Activated naive CD4-positive, alpha-beta T cell treated with anti-CD3 and anti-CD28 coated beads, Interleukin-2, amount 50 U/mL, for 24 hours (primary cell): ENCODE results near the gene YARS2.
A peak's percentile ranks its signal among the peaks of the same experiment; 100 is the strongest.

ENCODE experiments used
- H3K27ac Mint-ChIP-seq: one replicate; pipeline ENCODE4 v1.8.0; 2021; ENCODE audit warnings: mild to moderate bottlenecking, mixed read lengths
- H3K27me3 Mint-ChIP-seq: one replicate; pipeline ENCODE4 v1.8.0; 2021; ENCODE audit warnings: mixed read lengths
- H3K36me3 Mint-ChIP-seq: one replicate; pipeline ENCODE4 v1.8.0; 2021; ENCODE audit warnings: mixed read lengths
- H3K4me1 Mint-ChIP-seq: one replicate; pipeline ENCODE4 v1.8.0; 2021; ENCODE audit warnings: mixed read lengths
- H3K4me3 Mint-ChIP-seq: one replicate; pipeline ENCODE4 v1.8.0; 2021; ENCODE audit warnings: mild to moderate bottlenecking, mixed read lengths
- H3K9me3 Mint-ChIP-seq: one replicate; pipeline ENCODE4 v1.8.0; 2021; ENCODE audit warnings: mixed read lengths

The YARS2 gene

DNA sequence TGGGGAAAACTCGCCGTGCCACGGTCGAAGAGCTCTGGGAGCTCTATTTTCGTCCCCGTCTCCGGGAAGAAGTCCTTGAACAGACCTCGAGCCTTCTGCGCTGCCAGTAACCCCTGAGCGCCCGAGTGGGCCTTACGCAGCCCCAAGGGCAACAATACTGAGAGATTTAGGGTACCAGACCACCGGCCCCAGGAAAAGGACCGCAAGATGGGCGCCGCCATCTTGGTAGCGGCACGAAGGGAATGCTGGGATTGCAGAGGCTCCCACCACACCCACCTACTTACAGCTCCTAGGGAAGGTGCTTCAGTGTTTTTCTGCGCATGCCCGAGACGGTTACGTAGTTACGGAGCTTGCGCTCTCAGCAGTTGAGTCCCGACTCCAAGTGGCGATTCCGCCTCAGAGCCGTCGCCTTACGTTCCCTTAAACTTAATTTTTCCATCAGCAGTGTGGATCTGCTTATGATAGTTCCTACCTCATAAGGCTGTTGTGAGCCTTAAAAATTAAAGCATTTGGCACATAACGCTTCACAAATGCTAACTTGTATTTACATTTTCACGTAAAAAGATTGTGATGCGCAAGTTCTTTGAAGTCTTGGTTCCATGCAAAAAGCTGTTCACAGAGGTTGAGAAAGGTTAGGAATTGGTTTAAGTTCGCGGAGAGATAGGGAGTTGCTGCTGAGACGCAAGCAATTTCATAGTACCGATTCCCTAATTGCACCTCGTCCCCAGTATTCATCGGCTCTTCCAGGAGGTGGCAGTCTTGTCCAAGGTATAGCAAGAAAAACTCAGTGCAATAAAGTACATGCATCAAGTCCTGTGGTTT, at the start of gene YARS2:
Gene YARS2, minus strand, starts transcription at position 244 of the 822 bp plus-strand sequence. Its CDS starts 23 bp downstream, at position 221.
- Mint-ChIP-seq H3K9me3 (no peaks in the 10 kb centered on the region), H3K4me1 (peaks cover 18% of the 10 kb centered on the region), H3K27ac (peak within 1 kb of the TSS; percentile 88), H3K4me3 (peak within 1 kb of the TSS; percentile 94), H3K27me3 (no peaks in the 10 kb centered on the region), H3K36me3 (peaks cover 8% of the 10 kb centered on the region)

DNA sequence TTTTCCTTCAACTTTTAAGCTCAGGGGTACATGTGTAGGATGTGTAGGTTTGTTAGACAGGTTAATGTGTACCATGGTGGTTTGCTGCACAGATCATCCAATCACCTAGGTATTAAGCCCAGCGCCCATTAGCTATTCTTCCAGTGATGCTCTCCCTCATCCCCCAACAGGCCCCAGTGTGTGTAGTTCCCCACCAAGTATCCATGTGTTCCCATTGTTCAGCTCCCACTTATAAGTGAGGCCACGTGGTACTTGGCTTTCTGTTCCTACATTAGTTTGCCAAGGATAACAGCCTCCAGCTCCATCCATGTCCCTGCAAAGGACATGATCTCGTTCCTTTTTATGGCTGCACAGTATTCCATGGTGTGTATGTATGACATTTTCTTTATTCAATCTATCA, 48.6 kb upstream of the YARS2 start:
- Mint-ChIP-seq H3K9me3 (peaks cover 11% of the 10 kb centered on the region), H3K4me3 (no peak overlapping the region), H3K4me1 (no peaks in the 10 kb centered on the region), H3K27me3 (no peaks in the 10 kb centered on the region), H3K36me3 (no peaks in the 10 kb centered on the region), H3K27ac (no peak overlapping the region)

DNA sequence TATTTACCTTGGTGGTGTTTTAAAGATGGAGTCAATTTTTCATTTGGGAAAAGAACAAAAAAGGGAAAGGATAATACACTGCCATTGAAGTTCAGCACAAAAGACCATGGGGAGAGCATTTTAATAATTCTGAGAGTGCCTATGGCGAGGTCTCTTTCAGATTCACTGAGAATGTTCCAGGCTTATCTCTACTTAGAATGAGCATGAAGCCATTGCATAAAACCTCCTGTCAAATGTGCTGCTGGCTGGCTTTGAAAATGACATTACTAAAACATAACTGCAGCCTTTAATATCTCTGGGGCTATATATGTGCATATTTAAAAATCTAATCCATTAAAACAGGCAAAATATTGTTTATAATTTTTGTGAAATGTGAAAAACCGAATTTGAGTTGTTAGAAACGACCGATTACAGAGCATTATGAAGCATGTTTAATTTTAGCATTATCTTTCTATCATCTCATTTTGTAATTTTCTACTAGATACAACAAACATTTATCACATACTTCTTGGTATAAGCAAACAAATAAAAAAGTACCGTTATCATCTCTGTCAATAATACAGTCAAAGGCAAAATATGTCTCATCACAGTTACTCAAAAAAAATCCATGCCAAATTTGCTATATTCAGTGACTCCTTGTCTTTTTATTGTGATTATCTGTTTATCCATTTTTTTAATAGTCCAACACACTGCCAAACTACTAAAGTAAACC, 45.7 kb upstream of the YARS2 start:
- H3K27me3 Mint-ChIP-seq = no peaks in the 10 kb centered on the region
- no peaks in the 10 kb centered on the region for H3K4me1 Mint-ChIP-seq
- H3K4me3 Mint-ChIP-seq = no peak overlapping the region
- no peaks in the 10 kb centered on the region for H3K36me3 Mint-ChIP-seq
- H3K27ac Mint-ChIP-seq = no peak overlapping the region
- H3K9me3 Mint-ChIP-seq = peaks cover under 1% of the 10 kb centered on the region

DNA sequence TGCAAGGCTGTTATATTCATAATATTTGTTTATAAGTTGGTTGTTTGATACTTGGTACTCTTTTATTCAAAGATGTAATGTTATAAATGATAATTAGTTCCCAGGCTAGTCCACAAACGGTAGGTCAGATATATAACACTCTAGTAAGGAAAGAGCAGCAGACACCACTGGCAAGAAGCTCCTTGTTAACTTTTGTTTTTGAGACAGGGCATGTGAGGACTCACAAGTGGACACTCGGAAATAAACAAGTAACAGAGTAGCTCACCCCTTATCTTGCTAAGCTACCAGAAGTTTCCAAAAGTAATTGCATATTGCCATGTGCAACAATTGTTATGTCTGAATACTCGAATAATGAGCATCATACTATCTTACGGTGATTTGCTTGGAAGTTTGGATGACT, 38.6 kb upstream of the YARS2 start:
- peaks cover 1% of the 10 kb centered on the region for H3K27me3 Mint-ChIP-seq
- no peak overlapping the region for H3K4me3 Mint-ChIP-seq
- H3K4me1 Mint-ChIP-seq = no peaks in the 10 kb centered on the region
- H3K27ac Mint-ChIP-seq = no peak overlapping the region
- H3K36me3 Mint-ChIP-seq = no peaks in the 10 kb centered on the region
- H3K9me3 Mint-ChIP-seq = no peaks in the 10 kb centered on the region

DNA sequence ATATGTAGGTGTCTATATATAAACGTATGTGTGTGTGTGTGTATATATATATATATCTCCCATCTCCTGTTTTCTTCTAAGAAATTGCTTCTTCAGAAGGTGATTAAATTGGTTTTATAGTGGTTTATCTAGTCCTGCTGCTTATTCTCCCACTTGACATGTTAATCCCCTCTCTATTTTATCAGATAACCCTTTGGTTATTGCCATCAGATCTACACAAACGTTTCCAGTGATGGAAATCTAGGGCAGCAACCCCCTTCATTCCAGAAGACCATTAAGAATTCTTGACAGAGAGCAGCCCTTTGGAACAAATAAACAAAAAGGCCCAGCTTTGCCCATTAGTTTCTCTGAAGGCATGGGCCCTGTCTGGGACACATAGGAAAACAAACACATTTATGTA, 34.2 kb upstream of the YARS2 start:
- Mint-ChIP-seq H3K4me1 (no peaks in the 10 kb centered on the region), H3K27ac (no peak overlapping the region), H3K4me3 (no peak overlapping the region), H3K27me3 (peaks cover 1% of the 10 kb centered on the region), H3K36me3 (no peaks in the 10 kb centered on the region), H3K9me3 (no peaks in the 10 kb centered on the region)

DNA sequence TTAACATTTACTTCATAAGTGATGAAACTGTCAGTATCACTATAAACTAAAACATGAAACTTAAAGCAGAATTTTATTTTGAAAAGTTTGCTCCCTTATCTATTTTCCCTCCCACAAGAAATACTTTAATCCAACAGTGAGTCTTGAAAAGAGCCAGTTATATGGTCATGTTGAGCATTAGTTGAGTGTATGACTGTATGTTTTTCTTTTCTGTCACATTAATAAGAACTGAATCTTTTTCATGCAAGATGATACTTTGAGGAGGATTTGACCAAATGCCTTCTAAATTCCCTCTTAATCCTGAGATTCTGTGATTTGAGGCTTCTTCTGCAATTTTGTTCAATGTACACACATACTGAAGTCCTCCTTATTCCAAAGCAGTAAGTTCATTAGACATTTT, 33.7 kb upstream of the YARS2 start:
- peaks cover 3% of the 10 kb centered on the region for H3K27me3 Mint-ChIP-seq
- no peak overlapping the region for H3K4me3 Mint-ChIP-seq
- H3K4me1 Mint-ChIP-seq = no peaks in the 10 kb centered on the region
- H3K36me3 Mint-ChIP-seq = no peaks in the 10 kb centered on the region
- no peaks in the 10 kb centered on the region for H3K9me3 Mint-ChIP-seq
- H3K27ac Mint-ChIP-seq = no peak overlapping the region

DNA sequence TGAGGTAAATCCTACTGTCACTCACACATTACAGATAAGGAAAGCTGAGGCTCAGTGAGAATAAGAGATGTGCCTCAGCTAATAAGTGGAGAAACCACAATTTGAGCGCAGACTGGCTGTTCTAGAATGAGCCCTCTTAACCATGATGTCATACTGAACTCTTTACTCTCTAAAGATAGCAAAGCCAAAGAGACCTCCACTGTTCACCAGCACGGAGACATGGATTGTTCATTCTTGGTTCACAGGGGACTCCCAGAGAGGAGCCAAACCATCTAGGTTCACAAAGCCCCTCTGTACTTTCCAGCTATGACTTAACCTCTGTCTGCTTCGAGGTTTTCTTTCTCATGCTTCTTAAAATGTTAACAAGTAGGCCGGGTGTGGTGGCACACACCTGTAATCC, 32.7 kb upstream of the YARS2 start:
- H3K36me3 Mint-ChIP-seq = no peaks in the 10 kb centered on the region
- no peaks in the 10 kb centered on the region for H3K9me3 Mint-ChIP-seq
- no peak overlapping the region for H3K4me3 Mint-ChIP-seq
- no peak overlapping the region for H3K27ac Mint-ChIP-seq
- H3K27me3 Mint-ChIP-seq = peaks cover 7% of the 10 kb centered on the region
- no peaks in the 10 kb centered on the region for H3K4me1 Mint-ChIP-seq

DNA sequence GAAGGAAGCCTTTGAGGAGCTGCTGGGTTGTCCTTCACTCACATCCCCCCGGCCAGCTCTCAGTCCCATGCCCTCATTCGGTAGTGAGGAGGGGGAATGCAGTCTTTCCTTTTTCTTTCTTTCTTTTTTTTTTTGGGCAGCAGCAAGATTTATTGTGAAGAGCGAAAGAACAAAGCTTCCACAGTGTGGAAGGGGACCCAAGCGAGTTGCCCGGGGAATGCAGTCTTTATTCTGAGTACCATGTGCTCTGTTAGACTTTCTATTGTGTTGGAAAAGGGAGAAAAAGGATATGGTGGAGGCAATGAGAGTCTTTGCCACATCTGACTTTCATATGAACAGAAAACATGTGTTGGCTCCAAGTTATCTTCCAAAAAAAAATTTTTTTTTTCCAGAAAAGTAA, 29.9 kb upstream of the YARS2 start:
- Mint-ChIP-seq H3K36me3 (no peaks in the 10 kb centered on the region), H3K9me3 (no peaks in the 10 kb centered on the region), H3K4me3 (no peak overlapping the region), H3K4me1 (no peaks in the 10 kb centered on the region), H3K27me3 (peaks cover 7% of the 10 kb centered on the region), H3K27ac (no peak overlapping the region)

DNA sequence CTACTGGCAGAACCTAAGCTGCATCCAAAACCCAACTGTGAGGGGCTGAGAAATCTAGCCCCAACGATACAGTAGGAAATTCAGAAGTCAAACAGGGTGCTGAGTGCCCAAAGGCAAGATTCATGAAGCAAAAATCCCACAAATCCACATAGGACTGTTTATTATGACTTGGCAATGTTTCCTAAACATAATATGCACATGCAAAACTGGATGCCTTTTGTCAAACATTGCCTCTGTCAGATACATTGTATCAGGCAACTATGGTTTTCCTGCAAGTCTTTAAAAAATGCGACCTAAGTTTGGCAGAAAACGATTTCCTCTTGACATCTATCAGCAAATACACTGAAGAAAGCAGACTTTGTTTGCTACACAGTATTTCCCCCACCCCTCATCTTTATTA, 27.3 kb upstream of the YARS2 start:
- H3K36me3 Mint-ChIP-seq = no peaks in the 10 kb centered on the region
- H3K27ac Mint-ChIP-seq = no peak overlapping the region
- H3K9me3 Mint-ChIP-seq = no peaks in the 10 kb centered on the region
- H3K4me3 Mint-ChIP-seq = no peak overlapping the region
- H3K27me3 Mint-ChIP-seq = peaks cover 7% of the 10 kb centered on the region
- H3K4me1 Mint-ChIP-seq = no peaks in the 10 kb centered on the region

DNA sequence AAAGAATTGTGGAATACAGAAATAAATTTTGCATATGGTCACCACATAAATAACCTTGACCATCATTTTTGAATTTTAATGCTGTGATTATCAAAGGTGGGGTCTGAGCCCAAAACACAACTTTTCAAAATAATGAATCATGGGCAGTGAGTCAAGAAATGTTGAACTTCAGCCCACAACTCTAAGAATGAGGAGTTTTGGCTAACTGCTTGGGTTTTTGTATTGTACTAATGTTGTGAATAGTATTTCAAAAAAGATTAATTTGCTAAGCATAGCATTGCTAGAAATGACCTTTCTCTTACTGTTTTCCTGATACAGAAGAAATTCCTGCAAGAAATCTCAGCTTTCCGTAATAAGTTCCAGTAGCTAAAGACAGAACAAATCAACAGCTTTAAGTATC, 24.4 kb upstream of the YARS2 start:
- no peak overlapping the region for H3K27ac Mint-ChIP-seq
- H3K27me3 Mint-ChIP-seq = peaks cover 6% of the 10 kb centered on the region
- H3K9me3 Mint-ChIP-seq = no peaks in the 10 kb centered on the region
- H3K36me3 Mint-ChIP-seq = no peaks in the 10 kb centered on the region
- no peaks in the 10 kb centered on the region for H3K4me1 Mint-ChIP-seq
- H3K4me3 Mint-ChIP-seq = no peak overlapping the region

DNA sequence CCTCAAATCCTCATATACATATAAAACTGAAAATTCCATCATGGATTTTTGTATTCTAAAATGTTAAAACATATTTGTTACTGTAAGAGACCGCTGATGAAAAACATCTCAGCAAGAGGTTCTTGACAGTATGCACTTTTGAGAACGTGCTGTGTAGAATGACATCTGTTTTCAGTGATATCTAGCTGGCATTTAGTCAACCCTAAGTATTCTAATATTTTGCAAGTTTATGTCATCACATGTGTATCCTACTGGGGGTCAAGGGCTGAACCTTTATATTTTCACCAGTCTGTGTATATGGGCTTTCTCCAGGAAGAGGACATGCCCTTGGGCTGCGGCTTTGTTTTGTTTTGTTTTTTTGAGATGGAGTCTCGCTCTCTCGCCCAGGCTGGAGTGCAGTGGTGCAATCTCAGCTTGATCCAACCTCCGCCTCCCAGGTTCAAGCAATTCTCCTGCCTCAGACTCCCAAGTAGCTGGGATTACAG, 22.0 kb upstream of the YARS2 start:
- Mint-ChIP-seq H3K4me3 (no peak overlapping the region), H3K4me1 (no peaks in the 10 kb centered on the region), H3K27me3 (peaks cover 3% of the 10 kb centered on the region), H3K9me3 (no peaks in the 10 kb centered on the region), H3K27ac (no peak overlapping the region), H3K36me3 (no peaks in the 10 kb centered on the region)

DNA sequence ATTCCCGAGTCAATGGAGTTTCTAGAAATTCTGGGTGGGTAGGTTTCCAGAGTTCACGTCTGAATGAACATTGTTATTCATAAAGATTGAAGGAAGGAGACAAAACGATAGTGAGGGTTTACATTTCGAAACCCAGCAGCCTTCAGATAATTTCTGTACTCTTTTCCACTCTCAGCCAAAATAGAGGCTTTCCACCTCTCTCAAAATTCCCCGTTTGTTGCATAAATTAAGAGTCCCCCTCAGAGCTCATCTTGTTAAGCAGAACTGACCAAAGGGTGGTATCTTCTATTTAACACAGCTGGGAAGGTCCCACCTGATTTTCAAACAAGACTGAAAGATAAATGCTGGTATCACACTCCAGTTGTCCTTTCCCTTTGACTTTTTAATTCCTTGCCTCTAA, 21.5 kb upstream of the YARS2 start:
- Mint-ChIP-seq H3K4me1 (no peaks in the 10 kb centered on the region), H3K4me3 (no peak overlapping the region), H3K9me3 (no peaks in the 10 kb centered on the region), H3K36me3 (no peaks in the 10 kb centered on the region), H3K27ac (no peak overlapping the region), H3K27me3 (peaks cover 5% of the 10 kb centered on the region)

DNA sequence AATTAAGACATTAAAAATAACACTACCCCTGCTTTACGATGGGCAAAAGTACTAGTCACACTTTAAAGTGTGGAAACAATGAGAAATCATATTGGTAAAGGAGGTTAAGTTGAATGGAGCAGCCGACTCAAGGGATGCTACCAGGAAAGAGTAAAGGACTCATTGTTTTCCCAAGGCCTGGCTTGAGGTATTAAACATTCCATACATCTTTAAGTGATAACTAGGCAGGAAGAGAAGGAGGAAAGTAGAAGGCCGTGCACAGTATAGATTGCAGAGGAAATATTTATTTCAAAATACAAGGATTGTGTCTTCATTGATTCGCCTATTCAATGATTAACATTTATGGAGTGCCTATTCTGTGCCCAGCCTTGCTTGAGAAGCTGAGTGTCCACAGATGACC, 20.6 kb upstream of the YARS2 start:
- Mint-ChIP-seq H3K9me3 (no peaks in the 10 kb centered on the region), H3K27me3 (peaks cover 5% of the 10 kb centered on the region), H3K4me3 (no peak overlapping the region), H3K4me1 (no peaks in the 10 kb centered on the region), H3K27ac (no peak overlapping the region), H3K36me3 (no peaks in the 10 kb centered on the region)

DNA sequence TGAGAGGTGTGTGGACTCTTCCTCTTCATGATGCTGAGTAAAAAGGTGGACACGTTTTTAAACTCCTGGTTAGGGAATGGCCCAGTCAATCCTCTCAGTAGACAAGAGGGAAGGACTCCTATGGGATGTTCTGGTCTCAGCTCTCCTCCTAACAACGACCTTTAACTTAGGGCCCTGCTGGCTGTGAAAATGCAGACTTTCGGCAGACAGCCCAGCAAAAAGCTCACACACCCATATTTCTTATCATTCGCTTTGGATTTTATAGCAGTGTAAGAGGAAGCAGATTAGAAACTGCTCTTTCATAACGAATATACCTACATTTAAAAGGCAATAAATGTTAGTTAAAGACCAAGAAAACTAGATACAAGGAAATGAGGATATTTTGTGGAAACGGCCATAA, 18.0 kb upstream of the YARS2 start:
- Mint-ChIP-seq H3K4me1 (no peaks in the 10 kb centered on the region), H3K36me3 (no peaks in the 10 kb centered on the region), H3K27me3 (peaks cover 12% of the 10 kb centered on the region), H3K4me3 (no peak overlapping the region), H3K9me3 (no peaks in the 10 kb centered on the region), H3K27ac (no peak overlapping the region)

DNA sequence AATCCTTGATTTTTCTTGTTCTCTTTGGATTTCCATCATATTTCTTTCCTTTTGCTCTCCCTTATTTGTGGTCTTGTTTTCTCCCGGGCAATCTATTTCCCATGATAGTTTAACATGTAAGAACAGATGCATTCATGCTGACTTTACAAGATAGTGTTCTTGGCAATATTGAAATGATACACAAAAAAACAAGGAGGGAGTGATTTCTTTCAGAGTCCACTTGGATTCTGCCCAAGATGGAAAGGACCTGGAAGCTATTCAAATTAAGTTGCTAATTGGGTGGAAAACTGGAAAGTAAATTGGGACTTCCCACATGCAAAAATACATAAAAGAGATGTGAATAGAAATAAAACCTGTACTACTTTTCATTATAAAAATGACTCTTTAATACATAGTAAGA, 14.4 kb upstream of the YARS2 start:
- Mint-ChIP-seq H3K4me3 (no peak overlapping the region), H3K9me3 (no peaks in the 10 kb centered on the region), H3K27me3 (peaks cover 18% of the 10 kb centered on the region)

DNA sequence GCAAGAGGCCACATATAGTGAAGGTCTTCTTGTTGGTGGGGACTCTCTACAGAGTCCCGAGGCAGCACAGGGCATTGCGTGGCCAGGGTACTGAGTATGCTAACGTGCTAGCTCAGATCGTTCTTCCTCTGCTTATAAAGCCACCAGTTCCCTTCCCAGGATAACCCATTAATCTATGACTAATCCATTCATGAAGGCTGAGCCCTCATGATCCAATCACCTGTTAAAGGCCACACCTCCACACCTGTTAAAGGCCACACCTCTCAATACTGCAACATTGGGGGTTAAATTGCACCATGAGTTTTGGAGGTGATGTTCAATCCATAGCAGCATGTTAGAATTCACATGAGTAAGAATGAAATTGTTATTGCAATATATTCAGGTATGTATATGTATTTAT, 12.8 kb upstream of the YARS2 start:
- H3K36me3 Mint-ChIP-seq = no peaks in the 10 kb centered on the region
- no peak overlapping the region for H3K27ac Mint-ChIP-seq
- no peaks in the 10 kb centered on the region for H3K4me1 Mint-ChIP-seq
- H3K4me3 Mint-ChIP-seq = no peak overlapping the region
- H3K27me3 Mint-ChIP-seq = peaks cover 15% of the 10 kb centered on the region
- no peaks in the 10 kb centered on the region for H3K9me3 Mint-ChIP-seq

More for the DNA sequence above, 14.4 kb upstream of the YARS2 start:
- no peak overlapping the region for H3K27ac Mint-ChIP-seq
- no peaks in the 10 kb centered on the region for H3K4me1 Mint-ChIP-seq
- H3K36me3 Mint-ChIP-seq = no peaks in the 10 kb centered on the region
